Measurements from ENCODE around the gene CD7. TPM values are rescaled to one million over a fixed set of nuclear protein-coding genes. Genes with fewer than 3 reads are reported as not detected.

CD7 gene
- total RNA-seq, 2 experiments from 2014 or later = not detected

DNA sequence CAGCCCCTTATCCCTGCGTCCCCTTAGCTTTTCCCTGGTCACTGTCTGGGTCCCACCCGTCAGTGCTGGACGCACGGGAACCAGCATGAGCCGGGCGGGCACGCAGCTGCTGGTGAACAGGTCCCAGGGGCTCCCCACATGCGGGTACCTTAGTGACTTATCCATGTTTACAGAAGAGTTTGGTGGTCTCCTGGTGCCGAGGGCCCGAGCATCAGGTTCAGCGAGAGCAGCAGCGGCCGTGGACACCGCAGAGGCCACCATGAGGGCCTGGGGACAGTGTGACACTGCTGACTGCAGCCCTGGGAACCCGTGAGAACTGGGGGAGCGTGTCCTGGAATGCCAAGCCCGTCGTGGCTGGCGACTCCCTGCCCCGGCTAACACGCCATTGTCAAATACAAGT is 6.5 kb downstream of the CD7 start:
- H3K4me1 ChIP-seq (ENCODE audit: insufficient read depth, low read length, poor library complexity, severe bottlenecking) = no peaks in the 10 kb centered on the region
- DNase-seq (ENCODE audit: low spot score) = no peak
- H2AFZ ChIP-seq (ENCODE audit: low read length) = no peak overlapping the region
- no peaks in the 10 kb centered on the region for H3K9me3 ChIP-seq (ENCODE audit: low read length)
- no peak overlapping the region for H3K27ac ChIP-seq (ENCODE audit: low read depth, low read length, poor library complexity, severe bottlenecking)
- TF ChIP-seq EZH2phosphoT487 (IDR thresholded peaks at IDR 0.05; ENCODE audit: borderline replicate concordance, low read depth, low read length) = no peak
- TF ChIP-seq, protein P1, sequence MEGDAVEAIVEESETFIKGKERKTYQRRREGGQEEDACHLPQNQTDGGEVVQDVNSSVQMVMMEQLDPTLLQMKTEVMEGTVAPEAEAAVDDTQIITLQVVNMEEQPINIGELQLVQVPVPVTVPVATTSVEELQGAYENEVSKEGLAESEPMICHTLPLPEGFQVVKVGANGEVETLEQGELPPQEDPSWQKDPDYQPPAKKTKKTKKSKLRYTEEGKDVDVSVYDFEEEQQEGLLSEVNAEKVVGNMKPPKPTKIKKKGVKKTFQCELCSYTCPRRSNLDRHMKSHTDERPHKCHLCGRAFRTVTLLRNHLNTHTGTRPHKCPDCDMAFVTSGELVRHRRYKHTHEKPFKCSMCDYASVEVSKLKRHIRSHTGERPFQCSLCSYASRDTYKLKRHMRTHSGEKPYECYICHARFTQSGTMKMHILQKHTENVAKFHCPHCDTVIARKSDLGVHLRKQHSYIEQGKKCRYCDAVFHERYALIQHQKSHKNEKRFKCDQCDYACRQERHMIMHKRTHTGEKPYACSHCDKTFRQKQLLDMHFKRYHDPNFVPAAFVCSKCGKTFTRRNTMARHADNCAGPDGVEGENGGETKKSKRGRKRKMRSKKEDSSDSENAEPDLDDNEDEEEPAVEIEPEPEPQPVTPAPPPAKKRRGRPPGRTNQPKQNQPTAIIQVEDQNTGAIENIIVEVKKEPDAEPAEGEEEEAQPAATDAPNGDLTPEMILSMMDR (conservative IDR thresholded peaks at IDR 0.05; ENCODE audit: low read length) = no peak
- no peaks in the 10 kb centered on the region for H4K20me1 ChIP-seq (ENCODE audit: insufficient read depth, low read length)
- H3K9me2 ChIP-seq (ENCODE audit: insufficient read depth, low read length) = no peaks in the 10 kb centered on the region
- H3K36me3 ChIP-seq (ENCODE audit: insufficient read depth, low read length) = no peaks in the 10 kb centered on the region
- no TSS peak for BruUV-seq (replicated peaks)
- H3K79me2 ChIP-seq (ENCODE audit: insufficient read depth, low read depth, low read length) = no peaks in the 10 kb centered on the region
- POLR2A ChIA-PET = no interaction called here
- no peak overlapping the region for H3K4me2 ChIP-seq (ENCODE audit: low read length)
- CTCF ChIA-PET (ENCODE audit: unreplicated experiment) = no interaction called here
- no peak overlapping the region for H3K4me3 ChIP-seq (ENCODE audit: low read depth, low read length, poor library complexity, severe bottlenecking)
- intact Hi-C loops (cut with micrococcal nuclease; ENCODE audit: unreplicated experiment) = no loop called here

DNA sequence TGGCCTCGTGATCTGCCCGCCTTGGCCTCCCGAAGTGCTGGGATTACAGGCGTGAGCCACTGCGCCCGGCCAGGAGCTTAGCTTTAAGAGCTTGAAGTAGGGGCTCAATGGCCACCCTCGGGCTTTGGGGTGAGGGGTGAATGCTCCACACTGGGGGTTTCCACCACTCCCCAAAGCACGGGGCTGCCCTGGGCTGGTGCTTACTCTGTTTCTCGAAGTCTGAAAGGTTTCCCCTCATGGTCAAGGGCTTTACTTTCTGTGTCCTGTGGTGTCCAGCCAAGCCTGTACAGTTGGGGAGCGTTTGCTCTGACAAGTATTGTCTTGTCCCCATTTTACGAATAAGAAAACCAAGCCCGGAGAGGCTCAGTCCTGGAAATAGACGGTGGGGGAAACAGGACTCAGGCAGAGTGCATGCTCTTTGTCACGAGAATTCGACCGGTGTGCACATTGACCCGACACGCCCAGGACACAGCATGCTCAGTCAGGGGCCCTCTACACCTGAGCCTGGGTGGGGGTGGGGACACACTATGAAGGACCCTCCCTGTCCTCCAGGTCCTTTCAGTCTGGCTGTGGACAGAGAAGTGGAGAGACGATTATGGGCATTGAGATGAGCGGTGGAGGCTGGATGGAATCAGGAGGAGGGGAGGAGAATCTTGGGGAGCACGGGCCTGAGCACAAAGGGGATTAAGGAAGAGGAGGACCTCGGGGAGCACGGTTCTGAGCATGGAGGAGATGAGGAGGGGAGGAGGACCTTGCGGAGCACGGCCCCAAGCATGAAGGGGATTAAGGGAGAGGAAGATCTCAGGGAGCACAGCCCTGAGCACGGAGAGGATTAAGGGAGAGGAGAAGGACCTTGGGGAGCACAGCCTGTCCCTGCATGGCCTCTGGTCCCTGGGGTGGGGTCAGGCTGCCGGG is 7.5 kb downstream of the CD7 start:
- H3K79me2 ChIP-seq (ENCODE audit: insufficient read depth, low read depth, low read length) = no peaks in the 10 kb centered on the region
- no peak overlapping the region for H3K4me2 ChIP-seq (ENCODE audit: low read length)
- H3K27ac ChIP-seq (ENCODE audit: low read depth, low read length, poor library complexity, severe bottlenecking) = no peak overlapping the region
- ChIA-PET POLR2A (no interaction called here), CTCF (ENCODE audit: unreplicated experiment) (no interaction called here)
- no peak overlapping the region for H3K4me3 ChIP-seq (ENCODE audit: low read depth, low read length, poor library complexity, severe bottlenecking)
- H3K36me3 ChIP-seq (ENCODE audit: insufficient read depth, low read length) = no peaks in the 10 kb centered on the region
- no peaks in the 10 kb centered on the region for H3K9me3 ChIP-seq (ENCODE audit: low read length)
- intact Hi-C loops (cut with micrococcal nuclease; ENCODE audit: unreplicated experiment) = no loop called here
- no peaks in the 10 kb centered on the region for H3K9me2 ChIP-seq (ENCODE audit: insufficient read depth, low read length)
- no TSS peak for BruUV-seq (replicated peaks)
- no peak overlapping the region for H2AFZ ChIP-seq (ENCODE audit: low read length)
- no peak for DNase-seq (ENCODE audit: low spot score)
- H4K20me1 ChIP-seq (ENCODE audit: insufficient read depth, low read length) = no peaks in the 10 kb centered on the region
- H3K4me1 ChIP-seq (ENCODE audit: insufficient read depth, low read length, poor library complexity, severe bottlenecking) = no peaks in the 10 kb centered on the region
- TF ChIP-seq EZH2phosphoT487 (IDR thresholded peaks at IDR 0.05; ENCODE audit: borderline replicate concordance, low read depth, low read length) = no peak
- TF ChIP-seq, protein P1 (conservative IDR thresholded peaks at IDR 0.05; ENCODE audit: low read length) = no peak

DNA sequence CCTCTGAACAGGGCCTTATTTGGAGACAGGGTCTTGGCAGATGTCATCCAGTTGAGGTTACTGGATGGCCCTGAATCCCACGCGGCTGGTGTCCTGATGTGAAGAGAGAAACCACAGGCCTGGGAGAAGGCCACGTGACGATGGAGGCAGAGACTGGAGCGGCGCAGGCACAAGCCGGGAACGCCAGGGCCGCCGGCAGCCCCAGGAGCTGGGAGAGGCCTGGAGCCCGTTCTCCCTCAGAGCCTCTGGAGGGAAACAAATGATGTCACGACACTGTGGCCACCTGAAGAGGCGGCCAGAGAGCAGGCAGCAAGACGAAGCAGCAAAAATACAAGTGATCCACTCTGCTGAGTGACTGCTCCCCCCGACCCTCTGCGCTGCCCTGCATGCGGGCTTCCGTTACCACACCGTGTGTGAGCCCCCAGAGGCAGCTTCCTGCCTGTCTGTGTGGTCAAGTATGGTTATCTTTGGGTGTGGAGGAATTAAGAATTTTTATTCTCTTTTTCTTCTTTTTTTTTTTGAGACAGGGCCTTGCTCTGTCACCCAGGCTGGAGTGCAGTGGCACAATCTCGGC is 11.6 kb downstream of the CD7 start:
- Histone ChIP-seq H3K4me3 (ENCODE audit: low read depth, low read length, poor library complexity, severe bottlenecking) (no peak overlapping the region), H3K36me3 (ENCODE audit: insufficient read depth, low read length) (no peaks in the 10 kb centered on the region), H2AFZ (ENCODE audit: low read length) (no peak overlapping the region), H3K4me1 (ENCODE audit: insufficient read depth, low read length, poor library complexity, severe bottlenecking) (peaks cover 5% of the 10 kb centered on the region), H3K27ac (ENCODE audit: low read depth, low read length, poor library complexity, severe bottlenecking) (no peak overlapping the region), H3K9me2 (ENCODE audit: insufficient read depth, low read length) (no peaks in the 10 kb centered on the region), H4K20me1 (ENCODE audit: insufficient read depth, low read length) (no peaks in the 10 kb centered on the region), H3K9me3 (ENCODE audit: low read length) (no peaks in the 10 kb centered on the region), H3K79me2 (ENCODE audit: insufficient read depth, low read depth, low read length) (no peaks in the 10 kb centered on the region), H3K4me2 (ENCODE audit: low read length) (no peak overlapping the region)
- CTCF ChIA-PET (ENCODE audit: unreplicated experiment) = no interaction called here
- intact Hi-C loops (cut with micrococcal nuclease; ENCODE audit: unreplicated experiment) = no loop called here
- BruUV-seq (replicated peaks) = no TSS peak
- DNase-seq (ENCODE audit: low spot score) = no peak
- POLR2A ChIA-PET = no interaction called here
- no peak for TF ChIP-seq EZH2phosphoT487 (IDR thresholded peaks at IDR 0.05; ENCODE audit: borderline replicate concordance, low read depth, low read length)
- TF ChIP-seq, protein P1 (conservative IDR thresholded peaks at IDR 0.05; ENCODE audit: low read length) = no peak

Measured in OCI-LY7 (cell line).